GM12892 (cell line): ENCODE data around the gene C5orf52.

Experiments
- POLR2A ChIP-seq: IDR thresholded peaks from 2 replicates; pipeline ENCODE4 v1.6.1; 2011; ENCODE audit warnings: low read depth, low read length, control low read depth
- POLR2AphosphoS5 ChIP-seq: IDR thresholded peaks from 2 replicates; pipeline ENCODE4 v1.6.1; 2011; ENCODE audit warnings: low read depth, low read length, control low read depth
- TAF1 ChIP-seq: IDR thresholded peaks from 2 replicates; pipeline ENCODE4 v1.6.1; 2011; ENCODE audit warnings: low read depth, mild to moderate bottlenecking, control low read depth, low read length, borderline replicate concordance

DNA sequence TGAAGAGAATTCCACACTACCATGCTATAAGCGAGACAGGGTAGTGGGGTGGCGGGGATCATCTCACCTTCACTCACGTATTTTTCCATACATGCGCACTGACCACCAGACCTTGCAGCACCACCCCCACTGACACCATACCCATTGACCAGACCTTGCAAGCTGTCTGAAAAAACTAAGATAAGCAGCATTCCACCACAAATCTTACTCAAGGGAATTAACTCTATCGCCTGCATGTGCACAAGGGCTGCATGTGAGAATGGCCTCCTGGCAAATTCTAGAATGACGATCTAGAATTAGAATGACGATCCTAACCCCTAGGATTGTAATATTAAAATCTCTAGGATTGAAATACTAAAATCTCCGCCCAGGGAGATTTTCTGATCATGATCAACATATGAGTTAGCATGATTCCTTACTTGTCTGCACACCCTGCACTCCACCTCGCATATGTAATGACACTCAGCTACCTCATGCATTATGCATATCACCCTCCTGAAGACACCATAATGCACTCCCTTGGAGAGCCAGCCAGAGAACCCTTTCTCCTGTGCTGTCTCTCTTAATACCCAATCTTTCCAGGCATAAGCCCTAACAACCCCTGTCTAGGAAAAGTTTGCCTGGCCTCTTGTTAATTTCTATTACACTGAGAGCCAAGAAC lies 30.8 kb upstream of the C5orf52 start:
- no peak for TF ChIP-seq POLR2A
- TF ChIP-seq POLR2AphosphoS5, result no peak
- no peak for TF ChIP-seq TAF1
